ENCODE measurements around the gene MAST1.
"Not testable (repeated sequence)": the region's sequence is repeated elsewhere in the genome, so short reads cannot be mapped to it uniquely, and the experiment has no call there.

Gene MAST1

DNA sequence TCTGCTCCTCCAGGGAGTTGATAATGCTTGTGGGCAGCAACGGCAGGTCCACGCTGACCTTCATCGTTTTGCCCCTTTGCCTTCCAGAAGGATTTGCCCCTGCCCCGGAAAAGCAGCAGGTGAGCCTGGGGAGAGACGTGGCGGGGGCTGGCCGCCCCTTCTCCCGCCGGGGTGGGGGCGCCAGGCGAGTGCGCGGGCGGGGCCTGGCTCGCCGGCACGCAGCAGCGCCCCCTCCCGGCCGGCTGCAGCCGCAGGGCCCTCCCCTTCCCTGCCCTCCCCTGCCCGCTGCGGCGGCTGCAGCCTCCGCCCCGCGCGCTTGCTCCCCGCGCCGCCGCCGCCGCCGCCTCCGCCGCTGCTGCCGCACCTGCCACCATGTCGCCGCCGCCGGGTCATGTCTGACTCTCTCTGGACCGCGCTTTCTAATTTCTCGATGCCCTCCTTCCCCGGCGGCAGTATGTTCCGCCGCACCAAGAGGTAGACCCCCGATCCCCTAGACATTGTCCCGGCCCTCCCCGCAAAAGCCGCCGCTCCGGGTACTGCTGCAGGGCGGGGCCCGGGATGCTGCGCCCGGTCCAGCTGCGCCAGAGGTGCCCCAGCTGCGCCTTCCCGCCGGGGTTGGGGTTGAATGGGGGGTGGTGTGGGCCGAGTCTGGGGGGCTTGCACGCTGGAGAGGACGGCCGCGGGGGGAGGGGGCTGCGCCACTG, at the start of gene MAST1:
Gene MAST1, plus strand, starts transcription at position 334 of the 704 bp plus-strand sequence. Its CDS starts 58 bp downstream, at position 392.
- in situ Hi-C loops (cut with HindIII; ENCODE audit: low sequenced_read_pairs): no loop called here

DNA sequence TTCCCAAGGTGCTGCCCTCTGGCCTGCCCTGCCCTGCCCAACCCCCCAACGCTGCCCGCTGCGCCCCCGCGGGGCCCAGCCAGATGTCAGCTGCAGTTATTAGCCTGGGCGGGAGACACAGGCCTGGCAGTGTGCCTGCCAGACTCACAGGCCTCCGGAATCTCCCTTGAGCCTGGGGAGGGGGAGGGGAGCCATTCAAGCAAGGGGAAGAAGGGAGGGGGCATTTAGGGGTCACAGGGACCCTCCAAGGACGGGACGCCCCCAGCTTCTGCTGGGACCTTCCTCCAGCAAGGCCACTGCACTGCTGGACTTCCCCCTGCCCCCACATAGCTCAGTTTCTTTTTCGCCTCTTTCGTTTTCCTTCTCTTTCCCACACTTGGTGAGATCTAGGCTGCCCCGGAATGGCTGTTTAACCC, 49.6 kb upstream of the MAST1 start:
- in situ Hi-C loops (cut with HindIII; ENCODE audit: low sequenced_read_pairs): no loop called here

DNA sequence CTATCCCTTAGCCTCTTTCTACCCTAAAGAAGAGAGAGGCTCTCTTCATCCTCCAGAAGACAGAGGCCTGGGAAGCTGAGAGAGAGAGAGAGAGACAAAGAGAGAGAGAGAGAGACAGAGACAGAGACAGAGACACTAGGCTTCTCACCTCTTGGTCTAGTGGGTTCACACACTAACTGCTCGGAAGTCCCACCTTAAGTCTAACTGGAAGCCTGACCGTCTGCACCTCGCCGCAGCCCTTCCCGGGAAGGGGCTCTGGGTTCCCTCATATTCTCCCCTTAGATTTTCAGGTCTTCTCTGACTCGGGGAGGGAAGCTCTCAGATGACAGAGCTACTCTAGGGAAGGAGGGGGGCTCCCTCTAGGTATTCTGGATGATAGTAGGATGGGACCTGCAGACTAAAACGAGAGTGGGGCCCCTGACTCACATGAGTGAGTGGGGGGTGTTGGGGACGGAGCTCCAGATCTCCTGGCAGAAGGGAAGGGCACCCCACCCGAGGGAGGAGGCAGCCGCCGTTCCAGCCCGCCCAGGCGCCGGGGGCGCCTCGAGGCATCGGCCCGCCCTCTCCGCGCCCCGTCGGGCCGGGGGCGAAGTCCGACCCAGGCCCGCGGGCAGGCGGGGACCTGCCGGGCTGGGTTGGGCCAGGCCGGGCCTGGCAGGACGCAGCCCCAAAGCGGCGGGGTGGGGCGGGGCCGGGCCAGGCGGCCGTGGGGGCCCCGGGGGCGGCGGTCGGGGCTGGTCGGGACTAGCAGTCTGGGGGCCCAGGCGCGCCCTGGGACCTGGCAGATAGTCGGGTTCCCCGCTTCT, 49.0 kb upstream of the MAST1 start:
- in situ Hi-C loops (cut with HindIII; ENCODE audit: low sequenced_read_pairs): no loop called here

DNA sequence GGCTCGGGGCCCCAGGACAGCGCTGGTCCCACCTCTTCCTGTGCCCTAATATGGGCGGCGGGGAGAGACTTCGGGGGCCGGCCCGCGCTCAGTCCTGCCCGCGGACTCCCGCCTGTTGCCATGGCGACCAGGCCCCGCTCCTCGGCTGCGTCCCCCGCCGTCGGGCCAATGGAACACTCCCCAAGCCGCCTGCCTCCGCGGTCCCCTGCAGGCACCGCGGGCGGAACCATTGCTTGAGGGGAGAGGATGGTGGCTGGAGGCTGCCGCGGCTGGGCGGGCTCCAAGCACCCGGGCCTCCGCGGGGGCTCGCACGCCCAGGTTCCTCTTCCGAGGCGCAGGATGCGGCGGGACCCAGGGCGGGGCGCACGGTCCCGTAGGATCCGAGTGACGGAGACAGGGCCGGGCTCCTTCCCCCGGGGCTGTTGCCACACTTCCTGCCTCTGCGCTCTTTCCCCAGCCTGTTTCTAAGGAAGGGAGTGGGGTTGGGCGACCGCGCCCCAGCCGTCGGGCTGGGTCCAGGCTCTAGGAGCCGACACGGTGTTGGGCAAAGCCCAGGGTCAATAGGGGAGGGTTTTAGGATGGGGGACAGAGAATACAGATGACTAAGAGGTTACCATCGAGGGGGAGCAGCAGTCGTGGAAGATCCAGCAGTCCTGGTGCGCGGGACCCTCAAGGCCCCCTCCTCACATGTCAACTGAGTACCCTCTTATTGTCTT, 48.3 kb upstream of the MAST1 start:
- in situ Hi-C loops (cut with HindIII; ENCODE audit: low sequenced_read_pairs): no loop called here

DNA sequence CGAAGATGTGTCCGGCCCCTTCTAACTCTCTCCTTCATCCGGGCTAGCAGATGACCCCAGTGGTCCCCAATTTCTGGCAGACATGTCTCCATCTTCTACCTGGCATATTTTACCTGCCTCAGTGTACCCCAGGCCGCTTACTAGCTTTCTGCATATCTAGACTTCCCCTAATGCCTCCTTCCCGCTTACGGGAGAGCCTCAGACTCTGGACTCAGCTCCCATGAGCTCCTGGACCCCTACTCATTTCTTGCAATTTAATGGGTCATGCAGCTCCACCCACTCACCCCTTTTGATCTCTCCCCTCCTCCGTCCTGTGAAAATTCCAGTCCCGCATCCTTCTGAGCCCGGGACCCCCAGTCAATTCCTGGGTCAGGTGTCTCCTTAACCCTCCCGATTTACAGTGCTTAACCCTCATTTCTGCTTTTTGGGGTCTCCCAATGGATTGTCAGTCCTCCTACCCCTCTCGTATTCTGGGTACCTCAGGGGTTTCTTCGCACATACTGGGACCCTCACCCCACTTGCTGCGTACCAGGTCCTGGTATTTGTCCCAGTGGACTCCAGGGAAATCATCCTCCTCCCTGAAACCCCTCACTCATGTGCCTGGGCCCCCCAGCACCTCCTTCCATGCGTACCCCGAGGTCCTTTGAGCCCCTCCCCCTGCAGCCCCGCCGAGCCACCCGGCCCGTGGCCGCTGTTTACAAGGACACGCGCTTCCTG, 47.5 kb upstream of the MAST1 start:
- in situ Hi-C loops (cut with HindIII; ENCODE audit: low sequenced_read_pairs): no loop called here

DNA sequence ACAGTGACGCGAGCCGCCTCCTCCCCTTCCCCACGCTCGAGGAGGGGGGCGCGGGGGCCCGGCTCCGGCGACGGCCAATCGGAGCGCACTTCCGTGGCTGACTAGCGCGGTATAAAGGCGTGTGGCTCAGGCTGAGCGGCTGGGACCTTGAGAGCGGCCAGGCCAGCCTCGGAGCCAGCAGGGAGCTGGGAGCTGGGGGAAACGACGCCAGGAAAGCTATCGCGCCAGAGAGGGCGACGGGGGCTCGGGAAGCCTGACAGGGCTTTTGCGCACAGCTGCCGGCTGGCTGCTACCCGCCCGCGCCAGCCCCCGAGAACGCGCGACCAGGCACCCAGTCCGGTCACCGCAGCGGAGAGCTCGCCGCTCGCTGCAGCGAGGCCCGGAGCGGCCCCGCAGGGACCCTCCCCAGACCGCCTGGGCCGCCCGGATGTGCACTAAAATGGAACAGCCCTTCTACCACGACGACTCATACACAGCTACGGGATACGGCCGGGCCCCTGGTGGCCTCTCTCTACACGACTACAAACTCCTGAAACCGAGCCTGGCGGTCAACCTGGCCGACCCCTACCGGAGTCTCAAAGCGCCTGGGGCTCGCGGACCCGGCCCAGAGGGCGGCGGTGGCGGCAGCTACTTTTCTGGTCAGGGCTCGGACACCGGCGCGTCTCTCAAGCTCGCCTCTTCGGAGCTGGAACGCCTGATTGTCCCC, 46.8 kb upstream of the MAST1 start, which contains the start of gene JUNB:
Gene JUNB, plus strand, starts transcription at position 142 of the 706 bp plus-strand sequence. Its CDS starts 286 bp downstream, at position 428.
- in situ Hi-C loops (cut with HindIII; ENCODE audit: low sequenced_read_pairs): no loop called here

DNA sequence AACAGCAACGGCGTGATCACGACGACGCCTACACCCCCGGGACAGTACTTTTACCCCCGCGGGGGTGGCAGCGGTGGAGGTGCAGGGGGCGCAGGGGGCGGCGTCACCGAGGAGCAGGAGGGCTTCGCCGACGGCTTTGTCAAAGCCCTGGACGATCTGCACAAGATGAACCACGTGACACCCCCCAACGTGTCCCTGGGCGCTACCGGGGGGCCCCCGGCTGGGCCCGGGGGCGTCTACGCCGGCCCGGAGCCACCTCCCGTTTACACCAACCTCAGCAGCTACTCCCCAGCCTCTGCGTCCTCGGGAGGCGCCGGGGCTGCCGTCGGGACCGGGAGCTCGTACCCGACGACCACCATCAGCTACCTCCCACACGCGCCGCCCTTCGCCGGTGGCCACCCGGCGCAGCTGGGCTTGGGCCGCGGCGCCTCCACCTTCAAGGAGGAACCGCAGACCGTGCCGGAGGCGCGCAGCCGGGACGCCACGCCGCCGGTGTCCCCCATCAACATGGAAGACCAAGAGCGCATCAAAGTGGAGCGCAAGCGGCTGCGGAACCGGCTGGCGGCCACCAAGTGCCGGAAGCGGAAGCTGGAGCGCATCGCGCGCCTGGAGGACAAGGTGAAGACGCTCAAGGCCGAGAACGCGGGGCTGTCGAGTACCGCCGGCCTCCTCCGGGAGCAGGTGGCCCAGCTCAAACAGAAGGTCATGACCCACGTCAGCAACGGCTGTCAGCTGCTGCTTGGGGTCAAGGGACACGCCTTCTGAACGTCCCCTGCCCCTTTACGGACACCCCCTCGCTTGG, 46.1 kb upstream of the MAST1 start:
- in situ Hi-C loops (cut with HindIII; ENCODE audit: low sequenced_read_pairs): no loop called here

DNA sequence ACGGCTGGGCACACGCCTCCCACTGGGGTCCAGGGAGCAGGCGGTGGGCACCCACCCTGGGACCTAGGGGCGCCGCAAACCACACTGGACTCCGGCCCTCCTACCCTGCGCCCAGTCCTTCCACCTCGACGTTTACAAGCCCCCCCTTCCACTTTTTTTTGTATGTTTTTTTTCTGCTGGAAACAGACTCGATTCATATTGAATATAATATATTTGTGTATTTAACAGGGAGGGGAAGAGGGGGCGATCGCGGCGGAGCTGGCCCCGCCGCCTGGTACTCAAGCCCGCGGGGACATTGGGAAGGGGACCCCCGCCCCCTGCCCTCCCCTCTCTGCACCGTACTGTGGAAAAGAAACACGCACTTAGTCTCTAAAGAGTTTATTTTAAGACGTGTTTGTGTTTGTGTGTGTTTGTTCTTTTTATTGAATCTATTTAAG, 45.4 kb upstream of the MAST1 start:
- in situ Hi-C loops (cut with HindIII; ENCODE audit: low sequenced_read_pairs): no loop called here

DNA sequence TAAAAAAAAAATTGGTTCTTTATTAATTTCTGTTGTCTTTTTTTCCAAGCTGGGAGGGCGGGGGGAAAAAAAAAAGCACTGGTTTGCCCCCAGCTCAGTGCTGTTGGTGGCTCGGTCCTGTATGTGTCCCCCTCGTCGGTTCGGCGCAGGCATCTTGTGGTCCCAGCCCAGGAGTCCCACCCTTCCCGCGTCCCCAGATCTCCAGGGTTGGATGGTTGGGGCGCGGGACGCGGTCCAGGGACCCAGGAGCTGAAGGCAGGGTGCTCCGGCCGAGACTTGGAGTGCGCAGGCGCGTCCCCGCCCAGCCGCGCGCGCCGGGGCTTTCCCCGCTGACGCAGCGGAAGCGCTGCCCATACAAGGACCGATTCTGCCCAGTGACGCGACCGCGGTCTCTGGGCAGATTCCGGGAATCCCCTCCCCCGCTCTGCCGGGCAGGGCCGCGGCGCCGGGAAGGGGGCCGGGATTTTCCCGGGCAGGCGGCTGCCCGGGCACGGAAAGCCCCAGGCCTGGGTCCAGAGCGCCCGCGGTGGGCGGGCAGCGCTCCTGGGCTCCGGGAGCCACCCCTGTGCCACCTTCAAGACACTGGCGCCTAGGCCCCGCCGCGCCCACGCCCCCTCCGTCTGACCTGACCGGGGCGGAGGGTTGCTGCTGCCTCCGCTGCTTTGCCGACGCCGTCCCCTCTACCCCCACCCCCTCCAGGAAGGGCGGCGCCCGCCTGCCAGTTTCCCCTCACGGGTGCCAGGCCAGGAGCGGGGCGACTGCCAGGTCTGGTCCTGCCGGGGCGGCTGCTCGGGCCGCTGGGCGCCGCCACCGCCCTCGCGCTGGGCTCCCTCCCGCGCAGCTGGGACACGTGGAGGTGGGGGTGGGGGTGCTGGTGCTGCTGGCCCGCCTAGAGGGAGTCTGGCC, 44.8 kb upstream of the MAST1 start:
- in situ Hi-C loops (cut with HindIII; ENCODE audit: low sequenced_read_pairs): no loop called here

DNA sequence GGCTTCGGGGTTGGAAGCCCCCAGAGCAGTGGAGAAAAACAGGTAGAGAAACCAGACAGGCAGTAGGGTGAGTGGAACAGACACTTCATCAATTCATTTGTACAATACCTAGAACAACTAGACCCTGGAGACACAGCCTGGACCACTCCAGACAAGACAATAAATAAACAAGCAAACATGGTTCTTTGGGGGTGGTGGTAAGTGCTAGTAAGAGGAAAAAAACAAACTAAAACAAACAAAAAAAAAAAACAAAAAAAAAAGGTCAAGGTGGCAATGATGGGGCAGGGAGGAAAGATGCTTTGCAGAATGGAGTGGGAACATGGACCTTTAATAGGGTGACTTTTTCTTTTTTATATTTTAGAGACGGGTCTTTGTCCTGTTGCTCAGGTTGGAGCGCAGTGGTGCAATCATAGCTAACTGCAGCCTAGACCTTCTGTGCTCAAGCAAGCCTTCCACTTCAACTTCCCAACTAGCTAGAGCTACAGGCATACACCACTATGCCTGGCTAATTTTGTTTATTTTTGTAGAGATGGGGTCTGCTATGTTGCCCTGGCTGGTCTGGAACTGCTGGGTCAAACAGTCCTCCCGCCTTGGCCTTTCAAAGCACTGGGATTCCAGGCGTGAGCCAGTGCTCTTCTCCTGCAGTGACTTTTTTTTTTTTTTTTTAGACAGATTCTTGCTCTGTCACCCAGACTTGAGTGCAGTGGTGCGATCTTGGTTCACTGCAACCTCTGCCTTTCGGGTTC, 43.9 kb upstream of the MAST1 start:
- in situ Hi-C loops (cut with HindIII; ENCODE audit: low sequenced_read_pairs): no loop called here

DNA sequence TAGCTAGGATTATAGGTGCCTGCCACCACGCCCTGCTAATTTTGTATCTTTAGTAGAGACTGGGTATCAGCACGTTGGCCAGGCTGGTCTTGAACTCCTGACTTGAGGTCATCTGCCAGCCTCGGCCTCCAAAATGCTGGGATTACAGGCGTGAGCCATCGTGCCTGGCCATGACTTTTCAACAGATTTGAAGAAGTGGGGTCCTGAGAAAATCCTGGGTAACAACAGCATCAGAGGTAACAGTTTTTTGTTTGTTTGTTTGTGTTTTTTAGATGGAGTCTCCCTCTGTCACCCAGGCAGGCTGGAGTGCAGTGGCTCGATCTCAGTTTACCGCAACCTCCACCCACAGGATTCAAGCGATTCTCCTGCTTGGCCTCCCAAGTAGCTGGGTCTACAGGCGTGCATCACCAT, 43.3 kb upstream of the MAST1 start:
- in situ Hi-C loops (cut with HindIII; ENCODE audit: low sequenced_read_pairs): no loop called here

DNA sequence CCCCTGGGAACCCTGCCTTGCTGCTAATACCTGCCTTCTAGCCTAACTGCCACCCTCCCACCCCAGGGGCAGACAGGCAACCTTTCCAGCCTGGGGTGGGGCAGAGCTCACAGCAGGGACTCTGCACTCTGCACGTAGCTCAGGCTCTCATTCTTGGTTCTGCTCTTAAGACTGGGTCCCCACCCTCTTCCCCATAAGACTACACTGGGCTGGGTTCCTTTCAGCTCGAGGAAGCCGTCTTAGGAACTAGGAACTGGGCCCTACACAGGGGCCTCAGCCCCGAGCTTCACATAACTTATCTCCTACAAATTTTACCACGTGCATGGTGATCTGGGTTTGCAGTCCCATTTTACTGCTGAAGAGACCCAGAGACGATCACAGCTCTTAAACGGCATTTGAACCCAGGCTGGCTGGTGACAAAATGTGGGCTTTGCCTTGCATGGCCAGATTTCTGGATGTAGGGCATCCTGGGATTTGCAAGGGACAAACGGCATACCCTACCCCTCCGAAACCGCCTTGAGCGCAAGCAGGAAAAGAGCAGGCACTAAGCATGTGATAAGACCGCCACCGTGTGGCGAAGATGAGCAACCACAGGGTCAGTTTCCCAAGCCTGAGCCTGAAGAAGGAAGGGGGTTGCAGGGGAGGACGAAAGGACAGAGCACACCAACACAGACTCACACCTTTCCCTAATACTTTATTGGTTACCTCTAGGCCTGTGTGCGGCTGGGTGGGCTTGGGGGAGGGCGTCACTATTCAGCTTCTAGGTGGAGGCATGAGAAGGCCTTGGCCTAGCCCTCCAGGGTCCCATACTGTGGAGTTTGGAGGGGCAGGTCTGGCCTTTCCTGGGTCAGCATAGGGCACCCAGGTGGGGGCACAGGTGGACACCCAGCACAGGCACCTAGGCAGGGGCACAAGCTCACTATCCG, 41.9 kb upstream of the MAST1 start:
- in situ Hi-C loops (cut with HindIII; ENCODE audit: low sequenced_read_pairs): no loop called here

DNA sequence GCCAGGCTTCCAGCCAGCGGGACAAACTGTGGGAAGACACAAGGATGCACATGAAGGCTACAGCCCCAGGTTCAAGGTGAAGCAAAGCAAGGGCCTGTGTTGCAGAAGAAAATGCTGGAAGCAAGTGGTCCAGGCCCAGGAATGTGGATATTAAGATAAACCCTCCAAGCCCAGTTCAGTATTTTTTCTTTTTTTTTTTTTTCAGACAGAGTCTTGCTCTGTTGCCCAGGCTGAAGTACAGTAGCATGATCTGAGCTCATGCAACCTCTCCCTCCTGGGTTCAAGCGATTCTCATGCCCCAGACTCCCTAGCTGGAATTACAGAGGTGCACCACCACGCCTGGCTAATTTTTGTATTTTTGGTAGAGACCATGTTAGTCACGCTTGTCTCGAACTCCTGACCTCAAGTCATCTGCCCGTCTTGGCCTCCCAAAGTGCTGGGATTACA, 41.2 kb upstream of the MAST1 start:
- in situ Hi-C loops (cut with HindIII; ENCODE audit: low sequenced_read_pairs): no loop called here

DNA sequence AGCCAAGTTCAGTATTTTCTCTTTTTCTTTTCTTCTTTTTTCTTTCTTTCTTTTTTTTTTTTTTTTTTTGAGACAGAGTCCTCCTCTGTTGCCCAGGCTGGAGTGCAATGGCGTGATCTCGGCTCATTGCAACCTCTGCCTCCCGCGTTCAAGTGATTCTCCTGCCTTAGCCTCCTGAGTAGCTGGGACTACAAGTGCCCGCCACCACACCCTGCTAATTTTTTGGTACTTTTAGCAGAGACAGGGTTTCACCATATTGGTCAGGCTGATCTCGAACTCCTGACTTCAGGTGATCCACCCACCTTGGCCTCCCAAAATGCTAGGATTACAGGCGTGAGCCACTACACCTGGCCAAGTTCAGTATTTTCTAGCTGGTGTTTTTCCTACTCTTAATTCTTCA, 40.7 kb upstream of the MAST1 start:
- in situ Hi-C loops (cut with HindIII; ENCODE audit: low sequenced_read_pairs): not testable (repeated sequence)

DNA sequence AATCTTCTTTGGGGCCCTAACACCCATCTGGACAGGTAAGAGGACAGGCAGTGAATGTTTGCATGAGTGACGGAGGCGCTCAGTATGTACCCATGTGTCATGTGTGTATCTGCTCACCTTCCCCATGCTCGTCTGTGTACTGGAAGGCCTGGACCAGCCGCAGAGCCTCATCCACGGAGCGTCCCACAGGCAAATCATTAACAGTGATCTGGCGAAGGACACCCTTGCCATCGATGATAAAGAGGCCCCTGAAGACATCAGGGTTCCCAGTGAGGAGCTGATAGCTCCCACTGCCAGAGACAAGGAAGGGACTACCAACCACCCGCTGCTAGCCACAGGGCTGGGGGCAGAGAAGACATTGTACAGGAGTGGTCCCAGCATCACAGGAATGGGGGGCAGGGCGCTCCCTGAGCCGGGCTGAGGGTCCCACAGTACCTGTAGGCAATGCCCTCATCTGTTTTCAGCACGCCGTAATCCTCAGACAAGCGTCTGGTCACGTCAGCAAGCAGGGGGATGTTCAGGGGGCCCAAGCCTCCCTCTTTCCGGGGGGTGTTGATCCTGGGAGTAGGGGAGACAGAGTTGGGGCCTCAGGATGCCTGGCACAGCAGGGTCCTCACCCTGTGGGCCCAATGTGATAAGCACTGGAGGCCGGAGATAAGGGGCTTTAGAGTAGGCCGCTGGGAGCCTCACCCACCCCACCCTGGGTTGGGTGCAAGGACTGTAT, 38.4 kb upstream of the MAST1 start:
- in situ Hi-C loops (cut with HindIII; ENCODE audit: low sequenced_read_pairs): no loop called here

DNA sequence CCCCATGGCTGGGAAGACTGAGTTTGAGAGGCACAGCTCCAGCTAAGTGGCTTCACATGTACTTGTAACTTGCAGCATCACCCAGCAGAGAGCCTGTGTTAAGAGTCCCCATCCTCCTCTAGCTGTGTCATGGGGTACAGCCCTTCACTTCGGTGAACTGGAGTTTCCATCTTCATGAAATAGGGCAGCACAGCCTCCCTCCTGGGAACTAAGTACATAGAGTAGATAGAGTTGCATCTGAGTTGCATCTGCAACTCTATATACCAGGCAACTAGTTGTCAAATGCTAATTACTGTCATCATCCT, 37.9 kb upstream of the MAST1 start:
- in situ Hi-C loops (cut with HindIII; ENCODE audit: low sequenced_read_pairs): no loop called here

Measured in DLD1 (cell line).